HG03521 (cell line): ENCODE measurements around the gene NINJ2.
"Not testable (repeated sequence)": the region's sequence is repeated elsewhere in the genome, so short reads cannot be mapped to it uniquely, and the experiment has no call there.

Experiments
- ATAC-seq: cut with Tn5 transposase; IDR thresholded peaks from one replicate; pipeline ENCODE4 v1.9.1; 2021; ENCODE audit warnings: mild to moderate bottlenecking, moderate library complexity; ENCODE audit not compliant: unreplicated experiment

NINJ2 gene, protein sequence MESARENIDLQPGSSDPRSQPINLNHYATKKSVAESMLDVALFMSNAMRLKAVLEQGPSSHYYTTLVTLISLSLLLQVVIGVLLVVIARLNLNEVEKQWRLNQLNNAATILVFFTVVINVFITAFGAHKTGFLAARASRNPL

DNA sequence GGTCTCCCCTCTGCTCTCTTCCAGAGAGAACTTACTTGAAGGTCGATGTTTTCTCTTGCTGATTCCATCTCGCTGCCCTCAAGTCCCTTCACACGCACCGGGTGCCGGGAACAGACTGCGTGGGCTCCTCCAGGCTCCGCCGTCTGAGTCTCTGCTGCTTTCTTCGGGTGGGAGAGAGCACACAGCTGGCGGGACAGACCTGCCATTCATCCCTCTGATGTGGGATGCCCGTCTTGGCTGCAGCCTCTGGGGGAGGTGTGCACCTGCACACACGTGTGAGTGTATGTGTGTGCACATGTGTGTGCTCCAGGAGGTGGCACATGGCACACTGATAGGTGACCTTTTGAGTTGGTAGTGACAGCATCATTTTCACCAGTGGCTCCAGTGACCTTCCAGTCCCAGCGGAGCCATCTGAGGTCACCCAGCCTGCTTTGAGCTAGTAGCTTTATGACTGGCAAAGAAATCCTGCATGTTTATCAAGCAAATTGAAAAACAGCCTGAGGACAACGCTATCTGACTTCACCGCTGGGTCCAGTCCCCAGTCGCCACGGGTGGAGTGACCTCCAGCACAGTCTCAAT is at the start of gene NINJ2:
Gene NINJ2, minus strand, starts transcription at position 153 of the 579 bp plus-strand sequence. Its CDS starts 85 bp downstream, at position 68.
- no peak for ATAC-seq

DNA sequence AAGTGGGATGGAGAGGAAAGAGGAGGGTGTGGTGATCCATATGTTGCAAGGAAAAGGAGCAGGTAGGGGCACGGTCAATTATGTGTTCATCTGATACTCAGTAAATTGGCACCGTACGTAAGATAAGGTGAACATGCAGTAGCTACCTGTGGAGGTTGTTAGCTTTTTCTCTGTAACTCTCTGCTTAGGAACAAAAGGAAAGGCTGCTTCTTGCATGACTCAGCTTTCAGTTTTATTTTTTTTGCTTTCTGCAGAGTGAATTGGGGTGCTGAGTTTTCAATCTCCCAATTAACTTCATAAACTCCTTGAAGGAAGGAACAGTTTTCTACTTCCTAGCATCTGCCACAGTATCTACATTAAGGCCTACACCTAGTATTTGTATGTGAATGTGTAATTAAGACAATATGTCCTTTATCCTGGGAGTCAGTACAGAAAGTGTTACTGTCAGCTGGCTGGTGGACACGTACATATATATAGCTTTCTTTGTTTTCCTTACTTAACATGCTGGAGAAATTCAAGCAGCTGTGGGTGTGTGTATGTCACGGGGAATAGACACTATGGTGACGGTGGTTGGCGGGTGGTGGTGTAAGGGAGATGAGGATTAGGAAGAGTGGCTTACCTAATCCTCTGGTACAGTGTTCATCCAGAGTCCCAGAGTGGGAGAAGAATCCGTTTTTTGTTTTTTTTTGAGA is 49.1 kb upstream of the NINJ2 start:
- no peak for ATAC-seq

DNA sequence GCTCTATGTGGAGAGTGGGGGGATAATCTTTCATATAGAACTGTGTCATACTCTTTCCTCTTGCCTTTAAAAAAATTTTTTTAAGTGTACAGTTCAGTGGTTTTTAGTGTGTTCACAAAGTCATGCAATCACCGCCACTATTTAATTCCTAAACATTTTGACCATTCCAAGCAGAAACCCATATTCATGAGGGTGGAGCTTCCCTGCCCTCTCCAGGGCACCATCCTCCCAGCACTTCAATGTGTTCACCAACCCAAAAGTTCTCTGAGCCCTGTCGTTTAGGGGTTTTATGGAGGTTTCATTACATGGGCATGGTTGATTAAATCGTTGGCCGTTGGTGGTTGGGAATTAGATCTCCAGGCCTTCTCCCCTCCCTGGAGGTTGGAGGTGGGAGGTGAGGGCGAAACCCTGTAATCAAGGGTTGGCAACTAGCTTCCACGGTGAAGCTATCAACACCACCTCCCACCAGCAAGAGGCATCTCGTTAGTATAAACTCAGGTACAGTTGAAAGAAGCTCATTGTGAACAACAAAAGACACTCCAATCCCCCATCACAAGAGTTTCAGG is 46.3 kb upstream of the NINJ2 start:
- no peak for ATAC-seq

DNA sequence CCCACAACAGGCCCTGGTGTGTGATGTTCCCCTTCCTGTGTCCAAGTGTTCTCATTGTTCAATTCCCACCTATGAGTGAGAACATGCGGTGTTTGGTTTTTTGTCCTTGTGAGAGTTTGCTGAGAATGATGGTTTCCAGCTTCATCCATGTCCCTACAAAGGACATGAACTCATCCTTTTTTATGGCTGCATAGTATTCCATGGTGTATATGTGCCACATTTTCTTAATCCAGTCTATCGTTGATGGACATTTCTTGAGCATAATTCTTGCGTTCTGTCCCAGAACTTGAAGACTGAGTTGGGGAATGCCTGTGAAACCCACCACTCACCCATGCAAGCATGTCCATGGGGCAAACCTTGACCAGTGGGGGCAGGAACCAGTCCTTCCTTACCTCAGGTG is 44.8 kb upstream of the NINJ2 start:
- not testable (repeated sequence) for ATAC-seq

DNA sequence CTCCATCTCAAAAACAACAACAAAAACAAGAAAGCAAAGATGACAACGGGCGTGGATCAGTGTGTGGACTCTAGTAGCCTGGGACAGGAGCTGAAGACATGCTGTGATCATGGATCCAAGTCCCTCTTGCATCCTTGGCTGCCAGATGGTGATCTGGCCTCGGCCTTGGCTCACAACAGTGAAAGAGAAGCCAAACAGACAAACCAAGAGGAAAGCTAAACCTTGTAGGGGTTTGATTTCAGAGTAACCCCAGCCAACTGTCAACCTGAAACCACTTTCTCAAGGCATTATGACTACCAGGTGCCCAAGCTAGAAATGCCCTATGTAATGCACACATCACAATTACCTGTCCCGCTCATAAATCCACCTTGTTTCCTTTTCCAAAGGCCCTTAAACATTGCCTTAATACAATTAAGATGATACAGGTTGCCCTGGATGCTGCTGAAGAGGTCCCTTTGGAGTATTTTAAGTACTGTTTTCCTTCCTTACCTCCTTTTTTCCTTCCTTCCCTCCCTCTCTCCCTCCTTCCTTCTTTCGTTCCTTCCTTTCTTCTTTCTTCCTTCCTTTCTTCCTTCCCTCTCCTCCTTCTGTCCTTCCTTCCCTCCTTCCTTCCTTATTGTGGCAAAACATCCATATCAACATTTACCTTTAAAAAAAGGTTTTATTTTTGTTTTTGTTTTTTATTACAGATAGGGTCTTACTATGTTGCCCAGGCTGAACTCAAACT is 41.4 kb upstream of the NINJ2 start:
- ATAC-seq = no peak

DNA sequence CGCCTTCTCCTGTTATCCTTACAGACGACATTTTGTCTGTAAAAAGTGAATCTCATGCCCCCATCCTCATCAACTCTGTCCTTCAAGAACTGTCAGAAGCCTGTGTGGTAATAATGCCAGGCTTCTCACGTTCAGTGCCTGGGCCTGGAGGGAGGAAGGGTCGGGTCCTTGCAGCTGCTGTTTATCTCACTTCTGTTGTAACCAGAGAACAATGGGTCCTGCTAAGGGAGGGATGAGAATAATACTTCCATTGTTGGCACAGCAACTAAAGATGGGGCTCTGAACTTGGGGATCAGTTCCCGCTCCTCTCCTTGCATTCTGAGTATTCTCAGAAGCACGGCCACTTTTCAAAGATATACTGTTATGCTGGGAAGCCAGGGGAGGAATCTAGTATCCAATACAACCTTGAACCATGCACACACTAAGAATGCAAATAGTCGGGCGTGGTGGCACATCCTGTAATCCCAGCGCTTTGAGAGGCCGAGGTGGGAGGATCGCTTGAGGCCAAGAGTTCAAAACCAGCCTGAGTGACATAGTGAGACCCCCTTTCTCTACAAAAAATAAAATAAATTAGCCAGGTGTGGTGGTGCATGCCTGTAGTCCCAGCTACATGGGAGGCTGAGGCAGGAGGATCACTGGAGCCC is 38.8 kb upstream of the NINJ2 start:
- ATAC-seq = no peak

DNA sequence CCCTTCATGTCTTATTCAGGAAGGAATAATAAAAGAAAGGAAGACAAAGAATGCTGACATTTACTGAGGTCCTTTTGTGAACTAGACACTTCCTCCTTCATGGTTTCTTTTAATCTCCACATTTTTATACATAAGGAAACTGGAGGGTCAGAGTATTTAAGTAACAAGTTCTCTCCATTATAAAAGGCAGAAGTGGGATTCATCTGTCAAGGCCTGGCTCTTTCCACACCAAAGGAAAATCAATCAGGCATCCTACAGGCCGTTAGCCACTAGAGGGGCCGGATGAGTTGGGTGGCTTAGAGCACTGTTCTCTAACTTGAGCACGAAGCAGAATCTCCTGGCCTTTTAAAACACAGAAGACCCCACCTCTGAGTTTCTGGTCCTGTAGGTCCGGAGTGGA is 36.8 kb upstream of the NINJ2 start:
- ATAC-seq = no peak

DNA sequence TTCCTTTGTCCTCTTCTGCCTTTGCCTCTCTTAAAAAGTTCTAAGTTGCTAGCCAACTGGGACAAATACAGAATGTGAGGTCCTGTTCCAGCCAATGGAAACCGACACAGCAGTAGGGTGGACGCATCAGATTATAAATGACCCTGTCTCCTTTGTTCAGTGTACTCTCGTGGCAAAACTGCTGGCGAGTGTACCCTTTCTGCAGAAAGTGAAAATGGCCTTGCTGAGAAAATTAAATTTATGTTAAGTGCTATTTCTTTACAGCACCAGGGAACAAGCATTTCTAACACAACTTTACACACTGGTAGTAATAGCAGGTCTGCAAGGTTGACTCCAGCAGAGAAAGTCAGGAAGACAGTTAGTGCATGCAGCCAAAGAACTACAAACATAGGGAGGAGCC is 35.0 kb upstream of the NINJ2 start:
- ATAC-seq = not testable (repeated sequence)

DNA sequence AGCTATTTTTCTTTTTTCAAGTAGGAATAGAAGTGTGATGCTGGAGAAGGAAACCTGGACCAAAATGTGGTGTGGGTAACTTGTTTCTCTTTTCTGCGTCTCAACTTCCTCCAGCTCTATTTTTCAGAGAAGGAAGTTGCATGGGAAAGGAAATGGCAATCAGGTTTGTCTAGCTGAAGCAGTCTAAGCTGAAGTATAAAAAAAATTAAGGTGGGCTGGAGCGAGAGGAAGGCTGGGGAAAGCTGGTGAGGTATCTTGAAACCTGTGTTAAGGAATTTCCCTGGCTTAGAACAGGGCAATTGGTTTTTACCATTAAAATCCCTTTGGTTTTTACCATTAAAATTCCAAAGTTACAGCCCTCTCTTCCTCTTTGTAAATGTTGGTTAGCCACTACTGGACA is 34.2 kb upstream of the NINJ2 start:
- ATAC-seq = no peak

DNA sequence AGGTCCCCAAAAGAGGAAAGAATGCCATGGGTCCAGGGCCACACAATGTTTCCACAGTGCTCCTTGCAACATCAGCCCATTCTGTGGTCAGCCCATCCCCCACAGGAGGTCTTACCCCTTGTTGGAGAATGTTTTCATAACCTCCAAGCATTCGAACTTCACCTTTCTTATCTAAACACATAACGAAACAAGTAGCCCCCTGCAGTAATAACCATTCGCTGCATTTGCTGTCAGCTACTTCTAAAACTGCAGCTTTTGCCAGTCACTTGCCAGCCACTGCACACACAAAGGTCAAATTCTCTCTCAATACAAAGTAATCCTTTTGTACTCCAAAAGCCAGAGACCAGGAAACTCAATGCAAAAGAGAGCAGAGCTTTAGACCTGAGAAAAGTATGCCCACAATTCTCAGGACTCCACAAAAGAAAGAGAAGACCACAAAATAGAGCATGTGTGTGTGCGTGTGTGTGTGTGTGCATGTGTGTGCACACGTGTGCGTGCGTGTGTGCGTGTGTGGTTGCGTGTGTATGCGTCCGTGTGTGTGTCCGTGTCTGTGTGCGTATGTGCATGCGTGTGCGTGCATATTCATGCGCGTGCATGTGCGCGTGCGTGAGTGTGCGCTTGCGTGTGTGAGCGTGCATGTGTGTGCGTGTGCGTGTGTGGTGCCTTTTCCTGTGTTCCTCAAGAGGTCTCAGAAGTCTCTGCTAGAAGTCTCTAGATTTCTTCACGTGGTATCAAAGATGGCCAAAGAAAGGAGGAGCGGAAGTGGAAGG is 31.7 kb upstream of the NINJ2 start:
- ATAC-seq = no peak

DNA sequence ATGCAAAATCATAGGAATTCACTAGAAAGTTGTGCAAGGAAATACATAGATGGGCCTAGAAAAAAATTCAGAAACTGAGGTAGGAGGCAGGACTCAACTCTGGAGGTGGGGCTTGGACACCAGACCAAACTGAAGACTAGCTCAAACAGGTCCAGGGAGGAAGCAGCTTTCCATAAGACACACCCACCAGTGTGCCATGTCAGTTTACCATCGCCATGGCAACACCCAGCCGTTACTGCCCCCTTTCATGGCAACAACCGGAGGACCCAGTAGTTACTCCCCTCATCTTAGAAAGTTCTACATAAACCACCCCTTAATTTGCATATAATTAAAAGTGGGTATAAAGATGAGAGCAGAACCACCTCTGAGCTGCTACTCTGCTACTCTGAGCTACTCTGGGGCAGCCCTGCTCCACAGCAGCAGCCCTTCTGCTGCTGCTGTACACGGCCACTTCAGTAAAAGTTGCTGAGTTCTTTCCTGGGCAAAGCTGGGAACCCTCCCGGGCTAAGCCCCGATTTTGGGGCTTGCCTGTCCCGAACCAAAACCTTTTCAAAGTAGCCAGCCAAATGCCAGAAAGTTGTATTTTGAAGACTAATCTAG is 30.8 kb upstream of the NINJ2 start:
- no peak for ATAC-seq

DNA sequence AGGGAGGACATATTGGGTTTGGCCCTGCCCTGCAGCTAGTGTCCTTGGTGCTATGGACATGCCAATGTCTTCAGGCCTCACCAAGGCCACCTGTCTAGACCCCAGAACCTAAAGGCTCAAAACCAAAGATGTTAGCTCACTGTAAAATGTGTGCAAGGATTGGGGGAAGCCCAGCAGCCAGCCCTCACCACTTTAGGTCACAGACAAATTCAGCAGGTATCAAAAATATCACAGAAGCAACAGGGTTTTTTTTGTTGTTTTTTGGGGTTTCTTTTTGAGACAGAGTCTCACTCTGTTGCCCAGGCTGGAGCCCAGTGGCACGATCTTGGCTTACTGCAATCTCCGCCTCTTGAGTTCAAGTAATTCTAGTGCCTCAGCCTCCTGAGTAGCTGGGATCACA is 29.0 kb upstream of the NINJ2 start:
- no peak for ATAC-seq

DNA sequence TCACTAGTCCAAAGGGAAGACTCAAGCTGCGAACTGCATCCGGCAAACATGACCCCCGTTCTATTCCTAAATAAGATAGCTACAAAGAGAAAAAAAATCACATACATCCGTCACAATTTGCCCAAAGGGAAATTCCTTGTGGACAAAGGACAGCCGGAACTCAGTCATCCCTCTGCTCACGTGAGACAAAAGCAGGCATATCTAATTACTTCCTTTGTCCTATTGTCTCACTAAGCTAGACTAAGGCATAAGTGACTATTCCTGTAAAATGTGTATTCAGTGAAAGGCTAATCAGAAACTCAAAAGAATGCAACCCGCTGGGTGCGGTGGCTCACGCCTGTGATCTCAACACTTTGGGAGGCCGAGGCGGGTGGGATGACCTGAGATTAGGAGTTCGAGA is 27.2 kb upstream of the NINJ2 start:
- ATAC-seq = no peak

DNA sequence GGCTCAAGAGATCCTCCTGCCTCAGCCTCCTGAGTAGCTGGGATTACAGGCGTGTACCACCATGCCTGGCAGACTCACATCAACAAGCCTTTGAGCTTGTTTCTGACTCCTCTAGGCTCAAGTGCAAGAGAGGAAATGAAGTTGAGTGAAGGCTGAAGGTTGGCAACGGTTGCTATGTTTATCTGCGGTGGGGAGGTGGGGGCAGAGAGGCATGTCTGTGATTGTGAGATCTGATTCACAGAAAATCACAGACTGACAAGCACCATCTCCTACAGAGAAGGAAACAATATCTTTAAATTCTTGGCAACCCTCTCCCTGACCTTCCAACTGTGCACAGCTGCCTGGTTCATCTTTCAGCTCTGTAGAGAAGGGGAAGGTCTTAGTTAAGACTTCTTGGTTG is 22.1 kb upstream of the NINJ2 start:
- ATAC-seq = peak; percentile 88

DNA sequence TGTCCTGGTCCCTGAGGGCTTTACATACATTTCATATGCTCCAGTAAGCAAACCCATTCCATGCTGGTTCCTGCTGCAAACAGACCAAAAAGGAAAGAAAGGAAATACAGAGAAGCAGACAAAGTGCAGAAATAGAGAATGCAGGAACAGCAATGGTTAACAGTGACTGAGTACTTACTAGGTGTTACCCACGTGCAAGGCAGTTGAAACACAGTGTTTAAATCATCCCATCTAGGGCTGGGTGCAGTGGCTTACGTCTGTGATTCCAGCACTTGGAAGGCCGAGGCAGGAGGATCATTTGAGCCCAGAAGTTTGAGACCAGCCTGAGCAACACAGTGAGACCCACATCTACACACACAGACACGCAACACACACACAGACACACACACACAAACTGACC is 21.2 kb upstream of the NINJ2 start:
- ATAC-seq = no peak

DNA sequence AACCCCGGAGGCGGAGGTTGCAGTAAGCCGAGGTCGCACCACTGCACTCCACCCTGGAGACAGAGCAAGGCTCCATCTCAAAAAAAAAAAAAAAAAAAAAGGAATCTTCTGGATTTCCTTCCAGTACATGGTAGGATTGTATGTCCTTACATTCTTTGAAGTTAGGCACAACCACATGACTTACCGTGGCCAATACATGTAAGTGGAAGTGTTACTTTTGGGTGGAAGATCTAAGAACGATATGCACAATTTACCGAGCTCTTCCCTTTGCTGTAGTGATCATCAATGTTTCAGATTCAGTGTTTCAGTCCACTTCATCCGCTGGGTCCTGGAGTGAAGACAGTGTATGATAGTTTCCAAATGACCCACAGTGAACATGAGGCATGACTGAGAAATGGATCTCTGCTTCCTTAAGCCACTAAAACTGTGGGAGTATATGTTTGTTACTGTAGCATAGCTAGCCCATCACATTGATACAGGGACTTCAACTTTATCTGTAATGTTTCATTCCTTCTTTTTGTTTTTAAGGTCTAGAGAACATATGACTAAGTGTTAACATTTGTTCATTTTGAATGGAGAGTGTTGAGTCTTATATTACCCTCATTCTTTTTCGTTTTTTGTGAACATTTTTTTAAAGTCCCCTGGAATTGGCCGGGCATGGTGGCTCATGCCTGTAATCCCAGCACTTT is 18.5 kb upstream of the NINJ2 start:
- no peak for ATAC-seq

DNA sequence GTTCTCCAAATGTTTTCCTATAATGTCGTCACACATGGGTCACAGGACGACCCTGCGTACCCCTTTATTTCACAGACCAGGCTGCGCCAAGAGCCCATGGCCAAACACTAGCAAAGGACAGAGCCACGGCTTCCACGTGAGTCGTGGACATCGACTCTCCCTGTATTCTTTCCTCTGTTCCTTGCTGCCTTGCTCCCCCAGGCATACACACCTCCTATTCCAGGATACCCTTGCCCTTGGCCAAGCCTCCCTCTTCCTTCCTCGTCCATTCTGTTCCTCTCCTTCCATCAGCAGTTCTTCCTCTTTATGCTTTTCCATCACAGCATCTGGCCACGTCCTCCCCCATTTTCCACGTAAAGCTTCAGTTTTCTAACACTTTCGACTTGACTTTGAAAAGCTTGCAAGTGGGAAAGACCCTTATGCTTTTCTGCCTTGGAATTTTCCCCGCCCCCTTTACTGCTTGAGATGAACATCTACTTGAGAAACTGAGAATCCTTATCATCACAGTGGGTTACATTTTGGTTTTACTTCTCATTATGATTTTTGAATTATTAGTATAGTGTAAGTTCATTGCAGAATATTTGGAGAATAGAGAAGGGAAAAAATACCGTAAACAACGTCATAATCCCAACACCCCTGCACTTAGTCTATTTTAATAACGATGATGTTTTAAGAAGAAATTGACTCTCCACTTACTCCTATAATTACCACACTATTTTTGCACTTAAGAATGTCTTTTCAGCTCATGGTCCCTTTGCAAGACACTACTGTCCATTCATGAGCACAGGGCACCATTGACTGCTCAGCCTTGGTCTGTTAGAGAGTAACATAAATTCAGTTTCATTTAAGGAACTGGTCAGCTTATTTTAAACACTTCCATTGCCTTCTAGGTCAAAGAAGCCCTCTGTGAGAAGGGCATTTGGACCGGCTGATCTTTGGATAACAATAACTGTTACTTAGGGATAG is 15.8 kb upstream of the NINJ2 start:
- ATAC-seq = no peak

DNA sequence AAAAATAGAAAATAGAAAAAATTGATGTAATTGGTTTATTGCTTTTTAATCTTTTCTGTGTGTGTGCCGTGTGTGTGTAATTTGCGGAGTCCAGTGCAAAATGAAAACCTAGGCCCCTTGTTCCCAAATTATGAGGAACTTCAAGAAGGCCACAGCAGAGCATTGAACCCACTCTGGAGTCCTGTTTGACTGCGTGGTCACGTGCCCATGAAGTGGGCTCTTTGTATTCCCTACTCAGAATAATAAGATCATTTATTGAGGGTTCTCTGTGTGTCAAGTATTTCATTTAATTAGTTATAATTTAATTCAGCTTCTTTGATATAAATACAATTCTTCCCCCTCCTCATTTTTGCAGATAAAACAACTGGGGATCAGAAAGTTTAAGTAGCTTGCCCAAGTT is 12.3 kb upstream of the NINJ2 start:
- ATAC-seq = no peak
